ENCODE data around the gene U2AF1. TPM values are rescaled to one million over a fixed set of nuclear protein-coding genes. Genes with fewer than 3 reads are reported as not detected.
A peak's percentile ranks its signal among the peaks of the same experiment; 100 is the strongest.
"Not testable (repeated sequence)": the region's sequence is repeated elsewhere in the genome, so short reads cannot be mapped to it uniquely, and the experiment has no call there.

Gene U2AF1
- total RNA-seq, 1 experiment from 2014 or later = 43.4 TPM

- BruUV-seq (replicated peaks); H3K4me3 ChIP-seq (ENCODE audit: low read length); H3K4me2 ChIP-seq (ENCODE audit: low read length); H3K4me1 ChIP-seq (ENCODE audit: insufficient read depth, low read length); DNase-seq; H3K9me2 ChIP-seq (replicated peaks; ENCODE audit: low read length); H3K27me3 ChIP-seq (ENCODE audit: low read length); H3K9ac ChIP-seq (ENCODE audit: low read length); H3K9me3 ChIP-seq (ENCODE audit: low read length); POLR2A ChIA-PET (ENCODE audit: unreplicated experiment); H3K27ac ChIP-seq (ENCODE audit: low read length); H3K79me2 ChIP-seq (ENCODE audit: low read length); H4K20me1 ChIP-seq (ENCODE audit: low read length); intact Hi-C loops (cut with micrococcal nuclease); H2AFZ ChIP-seq (ENCODE audit: low read length); H3F3A ChIP-seq (ENCODE audit: low read length, unreplicated experiment); H3K36me3 ChIP-seq (ENCODE audit: low read depth, low read length); CTCF ChIA-PET: not testable (repeated sequence)
- ATAC-seq = peak; percentile 29; the same call in 1 of the 2 replicates
Measured at GRCh38 chr21:43107794-43108137, 396 bp upstream of the U2AF1 start.

DNA sequence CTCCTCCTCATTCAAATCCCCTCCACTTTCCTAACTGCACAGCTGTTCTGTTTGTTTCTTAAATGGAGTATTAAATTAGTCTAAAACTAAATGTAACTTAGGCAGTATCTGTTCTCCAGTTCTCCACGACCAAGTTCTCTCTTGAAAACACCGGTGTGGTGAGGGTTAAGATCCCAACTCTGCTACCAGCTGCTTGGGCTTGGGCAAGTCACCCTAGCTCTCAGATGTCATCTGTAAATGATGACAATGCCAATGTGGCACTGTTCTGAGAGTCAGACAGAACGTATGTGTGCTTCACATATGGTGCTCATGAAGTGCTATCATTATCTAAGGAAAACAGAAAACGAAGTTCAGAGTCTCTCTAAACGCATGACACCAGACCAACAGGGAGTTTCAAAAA, 2.7 kb downstream of the U2AF1 start:
- BruUV-seq (replicated peaks) = not testable (repeated sequence)

GRCh38 chr21:43102281-43102680, 5.1 kb downstream of the U2AF1 start:
- ATAC-seq; H3K4me2 ChIP-seq (ENCODE audit: low read length); H3K4me1 ChIP-seq (ENCODE audit: insufficient read depth, low read length); H3F3A ChIP-seq (ENCODE audit: low read length, unreplicated experiment); POLR2A ChIA-PET (ENCODE audit: unreplicated experiment); H3K27me3 ChIP-seq (ENCODE audit: low read length); BruUV-seq (replicated peaks); H3K4me3 ChIP-seq (ENCODE audit: low read length); H4K20me1 ChIP-seq (ENCODE audit: low read length); H3K36me3 ChIP-seq (ENCODE audit: low read depth, low read length); H3K9me3 ChIP-seq (ENCODE audit: low read length); H3K9ac ChIP-seq (ENCODE audit: low read length); H3K27ac ChIP-seq (ENCODE audit: low read length); DNase-seq; H3K9me2 ChIP-seq (replicated peaks; ENCODE audit: low read length); H3K79me2 ChIP-seq (ENCODE audit: low read length); intact Hi-C loops (cut with micrococcal nuclease); H2AFZ ChIP-seq (ENCODE audit: low read length); CTCF ChIA-PET: not testable (repeated sequence)

More for the DNA sequence above, 2.7 kb downstream of the U2AF1 start:
- H3K4me2 ChIP-seq (ENCODE audit: low read length); H3K79me2 ChIP-seq (ENCODE audit: low read length); CTCF ChIA-PET; H4K20me1 ChIP-seq (ENCODE audit: low read length); H3K36me3 ChIP-seq (ENCODE audit: low read depth, low read length); H2AFZ ChIP-seq (ENCODE audit: low read length); H3K4me3 ChIP-seq (ENCODE audit: low read length); DNase-seq; H3K9me2 ChIP-seq (replicated peaks; ENCODE audit: low read length); intact Hi-C loops (cut with micrococcal nuclease); ATAC-seq; H3K9ac ChIP-seq (ENCODE audit: low read length); H3K27ac ChIP-seq (ENCODE audit: low read length); H3F3A ChIP-seq (ENCODE audit: low read length, unreplicated experiment); H3K27me3 ChIP-seq (ENCODE audit: low read length); POLR2A ChIA-PET (ENCODE audit: unreplicated experiment); H3K9me3 ChIP-seq (ENCODE audit: low read length); H3K4me1 ChIP-seq (ENCODE audit: insufficient read depth, low read length): not testable (repeated sequence)

DNA sequence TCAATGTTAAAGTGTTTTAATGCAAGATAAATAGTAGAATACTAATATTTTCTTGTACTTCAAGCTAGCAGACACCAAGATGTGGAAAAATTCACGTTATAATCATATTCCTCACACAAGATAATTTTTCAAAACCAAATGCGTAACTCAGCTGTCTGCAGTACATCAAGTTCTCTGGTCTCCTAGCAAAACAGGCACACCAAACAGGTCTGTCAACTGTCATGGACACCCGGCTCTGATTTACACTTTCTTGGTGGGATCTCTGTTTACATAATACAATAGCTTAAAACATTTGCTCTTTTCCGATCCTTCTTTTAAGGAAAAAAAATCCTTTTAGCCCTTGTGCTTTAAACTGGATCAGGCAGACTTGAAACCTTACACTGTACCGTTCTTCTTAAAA, 5.7 kb downstream of the U2AF1 start:
- H3K9me2 ChIP-seq (replicated peaks; ENCODE audit: low read length); POLR2A ChIA-PET (ENCODE audit: unreplicated experiment); H3K27ac ChIP-seq (ENCODE audit: low read length); H3K79me2 ChIP-seq (ENCODE audit: low read length); H4K20me1 ChIP-seq (ENCODE audit: low read length); DNase-seq; H3K27me3 ChIP-seq (ENCODE audit: low read length); H2AFZ ChIP-seq (ENCODE audit: low read length); intact Hi-C loops (cut with micrococcal nuclease); ATAC-seq; H3F3A ChIP-seq (ENCODE audit: low read length, unreplicated experiment); H3K9ac ChIP-seq (ENCODE audit: low read length); CTCF ChIA-PET; H3K4me3 ChIP-seq (ENCODE audit: low read length); H3K36me3 ChIP-seq (ENCODE audit: low read depth, low read length); H3K9me3 ChIP-seq (ENCODE audit: low read length); BruUV-seq (replicated peaks); H3K4me2 ChIP-seq (ENCODE audit: low read length); H3K4me1 ChIP-seq (ENCODE audit: insufficient read depth, low read length): not testable (repeated sequence)

DNA sequence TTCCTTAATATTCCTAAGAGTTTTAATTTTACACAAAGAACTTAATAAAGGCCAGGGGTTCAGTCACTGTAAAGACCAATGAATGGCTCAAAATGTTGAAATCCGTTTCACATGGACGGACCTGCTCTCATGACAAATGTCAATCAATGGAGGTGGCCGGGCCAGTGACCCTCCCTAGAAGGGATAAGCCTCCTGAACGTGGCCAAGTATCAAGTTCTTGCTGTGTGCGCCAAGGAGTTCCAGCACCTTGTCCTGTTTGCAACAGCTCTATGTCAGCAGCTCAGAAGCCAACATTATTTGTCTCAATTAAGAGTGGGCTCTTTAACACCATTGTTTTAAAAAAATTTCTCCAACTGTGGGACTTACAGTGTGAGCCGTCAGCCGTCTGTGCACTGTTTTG, 6.4 kb downstream of the U2AF1 start:
- intact Hi-C loops (cut with micrococcal nuclease); H3K9ac ChIP-seq (ENCODE audit: low read length); H3K4me3 ChIP-seq (ENCODE audit: low read length); H2AFZ ChIP-seq (ENCODE audit: low read length); CTCF ChIA-PET; POLR2A ChIA-PET (ENCODE audit: unreplicated experiment); H3K79me2 ChIP-seq (ENCODE audit: low read length); H3K27ac ChIP-seq (ENCODE audit: low read length); H3K9me3 ChIP-seq (ENCODE audit: low read length); H3F3A ChIP-seq (ENCODE audit: low read length, unreplicated experiment); H3K27me3 ChIP-seq (ENCODE audit: low read length); H3K9me2 ChIP-seq (replicated peaks; ENCODE audit: low read length); H4K20me1 ChIP-seq (ENCODE audit: low read length); H3K36me3 ChIP-seq (ENCODE audit: low read depth, low read length); DNase-seq; ATAC-seq; BruUV-seq (replicated peaks); H3K4me1 ChIP-seq (ENCODE audit: insufficient read depth, low read length); H3K4me2 ChIP-seq (ENCODE audit: low read length): not testable (repeated sequence)

DNA sequence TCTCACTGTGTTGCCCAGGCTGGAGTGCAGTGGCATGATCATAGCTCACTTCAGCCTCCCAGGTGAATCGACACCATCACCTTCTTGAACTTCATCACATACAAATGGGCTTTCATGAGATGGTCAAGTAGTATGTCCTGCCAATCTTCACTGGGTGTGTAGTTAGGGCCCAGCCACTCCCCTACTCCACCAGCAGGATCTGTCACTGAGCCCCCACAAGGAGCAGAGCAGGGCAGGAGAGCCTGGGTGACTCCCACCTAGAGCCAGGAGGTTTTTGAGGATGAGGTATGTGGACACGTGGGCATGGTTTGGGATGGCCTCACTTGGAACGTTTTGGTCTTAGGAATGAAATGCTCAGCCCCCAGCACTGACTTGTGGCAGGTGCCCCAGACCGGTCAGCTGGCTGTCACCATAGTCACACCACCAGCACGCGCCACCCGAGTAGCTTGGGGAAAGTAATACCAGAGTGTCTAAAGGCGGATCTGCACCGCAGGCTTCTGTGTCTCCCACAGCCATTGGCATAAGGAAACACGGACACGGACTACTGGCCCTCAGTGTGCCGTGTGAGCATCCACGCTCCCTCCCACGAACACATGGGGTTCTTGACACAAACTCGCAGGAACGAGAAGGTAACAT, 15.3 kb downstream of the U2AF1 start:
- POLR2A ChIA-PET (ENCODE audit: unreplicated experiment); DNase-seq; H3K4me1 ChIP-seq (ENCODE audit: insufficient read depth, low read length): not testable (repeated sequence)

GRCh38 chr21:43090947-43091346, 16.4 kb downstream of the U2AF1 start:
- H3K4me1 ChIP-seq (ENCODE audit: insufficient read depth, low read length); H4K20me1 ChIP-seq (ENCODE audit: low read length); H3K36me3 ChIP-seq (ENCODE audit: low read depth, low read length); H2AFZ ChIP-seq (ENCODE audit: low read length); ATAC-seq; intact Hi-C loops (cut with micrococcal nuclease); H3K27ac ChIP-seq (ENCODE audit: low read length); H3K9ac ChIP-seq (ENCODE audit: low read length); H3F3A ChIP-seq (ENCODE audit: low read length, unreplicated experiment); H3K27me3 ChIP-seq (ENCODE audit: low read length); CTCF ChIA-PET; H3K79me2 ChIP-seq (ENCODE audit: low read length); H3K9me2 ChIP-seq (replicated peaks; ENCODE audit: low read length); H3K4me3 ChIP-seq (ENCODE audit: low read length); H3K4me2 ChIP-seq (ENCODE audit: low read length); H3K9me3 ChIP-seq (ENCODE audit: low read length); BruUV-seq (replicated peaks); POLR2A ChIA-PET (ENCODE audit: unreplicated experiment); DNase-seq: not testable (repeated sequence)

More for the DNA sequence above, 15.3 kb downstream of the U2AF1 start:
- BruUV-seq (replicated peaks); H3K9me3 ChIP-seq (ENCODE audit: low read length); intact Hi-C loops (cut with micrococcal nuclease); CTCF ChIA-PET; H2AFZ ChIP-seq (ENCODE audit: low read length); H3K36me3 ChIP-seq (ENCODE audit: low read depth, low read length); H3K79me2 ChIP-seq (ENCODE audit: low read length); ATAC-seq; H3K9ac ChIP-seq (ENCODE audit: low read length); H3K27me3 ChIP-seq (ENCODE audit: low read length); H3K4me3 ChIP-seq (ENCODE audit: low read length); H3F3A ChIP-seq (ENCODE audit: low read length, unreplicated experiment); H3K9me2 ChIP-seq (replicated peaks; ENCODE audit: low read length); H4K20me1 ChIP-seq (ENCODE audit: low read length); H3K4me2 ChIP-seq (ENCODE audit: low read length); H3K27ac ChIP-seq (ENCODE audit: low read length): not testable (repeated sequence)
